Posterior cingulate gyrus (tissue), 11 donors: ENCODE data around the gene PPP6R2.
"Not testable (repeated sequence)": the region's sequence is repeated elsewhere in the genome, so short reads cannot be mapped to it uniquely, and the experiment has no call there.

Experiments used
- DNase-seq, 10 donors: peaks; one replicate each; pipeline versions ENCODE4 v3.0.0 to v3.0.0-alpha.2; 2020 to 2021; ENCODE audit warnings: mixed read lengths in 3 of 10
- intact Hi-C: fragments of 100-400 bp; cut with DNase I; formaldehyde crosslinking; loops from one replicate; pipeline ENCODE4 v1.15.1; 2023

Gene PPP6R2

GRCh38 chr22:50315289-50316113 is 27.6 kb upstream of the PPP6R2 start:
- peak in 2 of 10 donors; percentile 15 to 58 for DNase-seq
- intact Hi-C loops: no loop called here

- peak in 2 of 10 donors; percentile 21 to 79 for DNase-seq
Measured at GRCh38 chr22:50316114-50317065, 26.7 kb upstream of the PPP6R2 start.

GRCh38 chr22:50317178-50317577 is 25.9 kb upstream of the PPP6R2 start:
- DNase-seq: peak in 1 of 10 donors; percentile 19
- intact Hi-C loops: no loop called here

More at GRCh38 chr22:50316114-50317065, 26.7 kb upstream of the PPP6R2 start:
- intact Hi-C loops: no loop called here

GRCh38 chr22:50317674-50318073 is 25.5 kb upstream of the PPP6R2 start:
- DNase-seq: peak in 1 of 10 donors; percentile 15
- intact Hi-C loops: no loop called here

- DNase-seq: no peak
- intact Hi-C loops: no loop called here
Measured at GRCh38 chr22:50318356-50318697, 24.8 kb upstream of the PPP6R2 start.

GRCh38 chr22:50318698-50319411 is 24.3 kb upstream of the PPP6R2 start:
- intact Hi-C loops: no loop called here
- DNase-seq: peak in 2 of 10 donors; percentile 41 to 77

GRCh38 chr22:50319503-50319951 is 23.6 kb upstream of the PPP6R2 start:
- intact Hi-C loops: no loop called here
- peak in 3 of 10 donors; percentile 51 to 68 (median 59) for DNase-seq

GRCh38 chr22:50320116-50320515 is 23.0 kb upstream of the PPP6R2 start:
- intact Hi-C loops: no loop called here
- no peak for DNase-seq

GRCh38 chr22:50320671-50321325 is 22.3 kb upstream of the PPP6R2 start:
- peak in 3 of 10 donors; percentile 47 to 74 (median 69) for DNase-seq
- intact Hi-C loops: no loop called here

- peak in 2 of 10 donors; percentile 35 to 80 for DNase-seq
Measured at GRCh38 chr22:50322382-50323104, 20.6 kb upstream of the PPP6R2 start.

GRCh38 chr22:50323900-50324299 is 19.2 kb upstream of the PPP6R2 start:
- intact Hi-C loops: no loop called here
- DNase-seq: peak in 1 of 10 donors; percentile 33

More at GRCh38 chr22:50322382-50323104, 20.6 kb upstream of the PPP6R2 start:
- intact Hi-C loops: not testable (repeated sequence)

GRCh38 chr22:50325444-50326224 is 17.5 kb upstream of the PPP6R2 start:
- peak in 2 of 10 donors; percentile 52 to 67 for DNase-seq
- intact Hi-C loops: loop anchor here (2.0 kb wide), 3 partner anchors 17 to 49 kb away; partner anchors contain the start of gene PPP6R2

GRCh38 chr22:50326225-50326955 is 16.7 kb upstream of the PPP6R2 start:
- intact Hi-C loops: loop anchor here (2.0 kb wide), 3 partner anchors 16 to 50 kb away; partner anchors contain the start of gene PPP6R2
- peak in 2 of 10 donors; percentile 81 to 84 for DNase-seq

- DNase-seq: peak; percentile 58 to 97 (median 76)
- intact Hi-C loops: loop anchor here (2.0 kb wide), 3 partner anchors 16 to 50 kb away; partner anchors contain the start of gene PPP6R2
Measured at GRCh38 chr22:50326956-50327710, 16.0 kb upstream of the PPP6R2 start, which contains the start of gene DENND6B. TSS of gene DENND6B (minus strand) at chr22:50327012. CDS start at chr22:50326988, 24 bp downstream.

- DNase-seq: no peak
- intact Hi-C loops: loop anchor here (2.0 kb wide), 3 partner anchors 15 to 51 kb away; partner anchors contain the start of gene PPP6R2
Measured at GRCh38 chr22:50327711-50328019, 15.5 kb upstream of the PPP6R2 start.

- no peak for DNase-seq
- intact Hi-C loops: no loop called here
Measured at GRCh38 chr22:50329236-50329635, 13.9 kb upstream of the PPP6R2 start.

GRCh38 chr22:50334433-50334832 is 8.7 kb upstream of the PPP6R2 start:
- peak in 1 of 10 donors; percentile 9 for DNase-seq
- intact Hi-C loops: not testable (repeated sequence)
